SK-N-SH treated with all-trans-retinoic acid at 6 μM for 48 hours (cell line): ENCODE results near the gene KAZALD1.

ENCODE experiments used
- ARNTL ChIP-seq: fragments of 450-650 bp; formaldehyde crosslinking; IDR thresholded peaks from 2 replicates; pipeline ENCODE4 v1.5.0; 2020; ENCODE audit warnings: low read depth, mild to moderate bottlenecking, moderate library complexity, borderline replicate concordance
- BACH2 ChIP-seq: fragments of 250-450 bp; sonication (Bioruptor Pico); IDR thresholded peaks from 2 replicates; pipeline ENCODE4 v1.9.0; 2021; ENCODE audit warnings: mild to moderate bottlenecking, borderline replicate concordance
- CREB5 ChIP-seq: fragments of 250-450 bp; sonication (Bioruptor Pico); IDR thresholded peaks from 2 replicates; pipeline ENCODE4 v1.5.1; 2020; ENCODE audit warnings: low read depth, mild to moderate bottlenecking, moderate library complexity
- CSRNP3 ChIP-seq: fragments of 250-450 bp; sonication (Bioruptor Pico); IDR thresholded peaks from 2 replicates; pipeline ENCODE4 v1.5.1; 2021; ENCODE audit warnings: mild to moderate bottlenecking, moderate library complexity
- ISL1 ChIP-seq: fragments of 250-450 bp; sonication (Bioruptor Pico); IDR thresholded peaks from 2 replicates; pipeline ENCODE4 v2.1.2; 2022; ENCODE audit warnings: mild to moderate bottlenecking, moderate library complexity
- PATZ1 ChIP-seq: fragments of 250-450 bp; sonication (Bioruptor Pico); IDR thresholded peaks from 2 replicates; pipeline ENCODE4 v1.8.0; 2020; ENCODE audit warnings: mild to moderate bottlenecking, moderate library complexity, borderline replicate concordance
- RARB ChIP-seq: fragments of 250-450 bp; sonication (Bioruptor Pico); IDR thresholded peaks from 2 replicates; pipeline ENCODE4 v1.8.0; 2021; ENCODE audit warnings: mild to moderate bottlenecking, moderate library complexity
- TCF4 ChIP-seq: fragments of 250-450 bp; sonication (Bioruptor Pico); IDR thresholded peaks from 2 replicates; pipeline ENCODE4 v1.8.0; 2021; ENCODE audit warnings: mild to moderate bottlenecking, moderate library complexity, borderline replicate concordance
- TSHZ2 ChIP-seq: fragments of 250-450 bp; sonication (Bioruptor Pico); IDR thresholded peaks from 2 replicates; pipeline ENCODE4 v1.5.0; 2020; ENCODE audit warnings: mild to moderate bottlenecking, moderate library complexity
- ZC3H10 ChIP-seq: fragments of 250-450 bp; sonication (Bioruptor Pico); IDR thresholded peaks from 2 replicates; pipeline ENCODE4 v1.5.1; 2021; ENCODE audit warnings: mild to moderate bottlenecking, moderate library complexity
- ZFP3 ChIP-seq: fragments of 250-450 bp; sonication (Bioruptor Pico); IDR thresholded peaks from 2 replicates; pipeline ENCODE4 v1.5.0; 2020; ENCODE audit warnings: mild to moderate bottlenecking, moderate library complexity
- ZNF70 ChIP-seq: fragments of 450-650 bp; formaldehyde crosslinking; IDR thresholded peaks from 2 replicates; pipeline ENCODE4 v1.5.0; 2020; ENCODE audit warnings: mild to moderate bottlenecking, moderate library complexity
- ZNF8 ChIP-seq: fragments of 450-650 bp; formaldehyde crosslinking; IDR thresholded peaks from 2 replicates; pipeline ENCODE4 v1.5.0; 2020; ENCODE audit warnings: mild to moderate bottlenecking, moderate library complexity

- no peak for TF ChIP-seq TCF4 (CRISPR knock-in tag)
- TF ChIP-seq CREB5 = no peak
- TF ChIP-seq ZFP3 = no peak
- TF ChIP-seq TSHZ2 (CRISPR knock-in tag) = no peak
- no peak for TF ChIP-seq ARNTL (CRISPR knock-in tag)
- TF ChIP-seq ISL1 = no peak
- no peak for TF ChIP-seq CSRNP3 (CRISPR knock-in tag)
- TF ChIP-seq ZC3H10 (CRISPR knock-in tag) = no peak
- no peak for TF ChIP-seq PATZ1 (CRISPR knock-in tag)
- TF ChIP-seq ZNF8 = no peak
- no peak for TF ChIP-seq ZNF70
- TF ChIP-seq RARB (CRISPR knock-in tag) = no peak
- TF ChIP-seq BACH2 (CRISPR knock-in tag) = no peak
Measured at GRCh38 chr10:101018118-101018599, 43.6 kb upstream of the KAZALD1 start.
